Dedifferentiated amniotic fluid mesenchymal stem cell (primary cell): ENCODE data around the gene ETS2.

ENCODE experiments used
- DNase-seq: peaks from one replicate; pipeline ENCODE4 v3.0.0-alpha.2; 2016; ENCODE audit errors: extremely low spot score

The ETS2 gene

DNA sequence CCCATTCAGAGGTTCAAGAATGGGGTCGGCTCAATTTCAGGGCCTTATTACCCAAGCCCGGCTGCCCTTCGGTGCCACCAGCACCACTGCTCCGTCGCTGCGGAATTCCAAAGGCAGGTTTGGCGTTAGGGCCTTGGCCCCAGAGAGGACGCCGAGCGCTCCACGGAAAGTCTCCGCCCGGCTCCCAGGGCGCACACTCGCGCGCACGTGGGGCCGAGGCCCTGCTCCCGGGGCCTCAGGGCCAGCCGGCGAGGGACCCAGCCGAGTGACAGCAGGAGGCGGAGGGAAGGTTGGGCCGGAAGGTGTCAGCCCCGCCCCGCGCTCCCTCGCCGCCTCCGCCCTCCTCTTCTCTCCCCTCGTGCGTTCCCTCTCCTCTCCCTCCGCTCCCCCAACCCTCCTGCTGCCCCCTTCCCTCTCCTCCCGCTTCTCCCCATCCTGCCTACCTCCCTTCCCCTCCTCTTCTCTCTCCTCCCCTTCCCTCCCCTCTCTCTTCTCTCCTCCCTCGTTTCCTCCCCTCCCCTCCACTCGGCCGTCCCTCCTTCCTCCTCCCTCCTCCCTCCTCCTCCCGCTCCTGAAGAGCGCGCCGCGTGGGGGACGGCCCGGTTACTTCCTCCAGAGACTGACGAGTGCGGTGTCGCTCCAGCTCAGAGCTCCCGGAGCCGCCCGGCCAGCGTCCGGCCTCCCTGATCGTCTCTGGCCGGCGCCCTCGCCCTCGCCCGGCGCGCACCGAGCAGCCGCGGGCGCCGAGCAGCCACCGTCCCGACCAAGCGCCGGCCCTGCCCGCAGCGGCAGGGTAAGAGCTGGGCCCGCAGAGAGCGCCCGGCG lies at the start of gene ETS2:
Gene ETS2, plus strand, starts transcription at position 602 of the 825 bp plus-strand sequence. CDS start 4,106 bp downstream, outside the sequence.
- peak; percentile 78 for DNase-seq

DNA sequence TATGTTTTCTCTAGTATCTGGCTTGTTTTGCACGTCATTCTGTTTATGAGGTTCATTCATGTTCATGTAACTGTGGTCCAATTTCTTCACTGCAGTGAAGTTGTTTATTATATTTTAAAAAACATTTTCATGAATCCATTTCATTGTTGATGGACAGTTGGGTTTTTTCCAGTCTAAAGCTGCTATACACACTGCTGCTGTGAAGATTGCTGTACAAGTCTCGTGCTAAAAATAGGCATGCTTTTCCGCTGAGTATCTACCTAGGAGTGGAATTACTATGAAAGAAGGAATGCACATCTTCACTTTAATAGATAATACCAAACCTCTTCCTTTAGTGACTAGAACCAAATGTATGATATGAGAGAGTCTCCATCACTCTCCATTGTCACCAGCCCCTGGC lies 49.0 kb upstream of the ETS2 start:
- no peak for DNase-seq

DNA sequence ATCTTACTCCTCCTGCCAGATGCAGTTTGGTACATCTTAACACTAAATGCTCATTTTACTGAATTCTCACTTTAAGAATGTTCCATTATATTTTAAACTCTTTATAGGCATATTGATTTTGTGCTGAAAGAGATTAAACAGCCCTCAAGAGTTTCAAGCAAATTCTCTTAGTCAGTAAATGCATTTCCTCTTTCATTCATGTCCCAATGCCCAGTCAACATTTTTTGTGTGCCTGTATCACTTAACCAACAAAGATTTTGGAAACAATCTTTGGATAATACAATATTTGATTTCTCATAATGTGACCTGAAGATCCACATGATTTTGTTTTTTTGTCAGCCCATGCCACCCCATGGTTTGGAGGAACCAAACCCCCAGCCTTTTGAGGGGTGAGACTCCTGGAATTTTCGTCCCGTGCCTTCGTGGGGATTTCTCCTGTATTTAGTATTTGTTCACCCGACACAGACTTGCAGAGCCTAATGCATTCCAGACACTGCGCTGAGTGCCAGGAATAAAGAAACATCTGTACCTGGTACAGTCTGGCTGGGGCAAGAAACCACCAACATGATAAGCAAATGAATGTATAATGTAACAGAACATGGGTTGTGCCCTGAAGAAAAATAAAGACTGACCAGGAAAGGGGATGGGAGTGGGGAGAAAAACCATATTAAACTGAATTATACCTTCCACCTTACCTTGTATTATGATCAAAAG lies 47.1 kb upstream of the ETS2 start:
- no peak for DNase-seq

DNA sequence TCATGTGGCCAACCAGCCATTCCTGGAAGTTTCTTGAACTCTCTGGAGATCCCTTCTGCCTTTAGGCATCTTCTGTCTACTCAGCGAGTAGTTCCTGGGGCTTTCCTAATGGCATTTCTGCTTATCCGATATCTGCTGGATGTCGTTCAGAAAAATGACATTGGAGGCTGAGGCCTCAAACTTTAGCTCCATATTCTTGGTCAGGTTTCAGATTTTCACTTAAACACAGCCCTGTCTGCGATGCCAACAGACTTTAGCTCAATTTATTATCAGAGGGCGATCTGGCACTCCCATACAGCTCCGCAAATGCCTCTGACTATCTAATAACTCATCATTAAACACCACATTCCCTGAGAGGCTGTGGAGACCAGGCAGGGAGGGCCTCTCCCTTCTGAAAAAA lies 46.3 kb upstream of the ETS2 start:
- no peak for DNase-seq

DNA sequence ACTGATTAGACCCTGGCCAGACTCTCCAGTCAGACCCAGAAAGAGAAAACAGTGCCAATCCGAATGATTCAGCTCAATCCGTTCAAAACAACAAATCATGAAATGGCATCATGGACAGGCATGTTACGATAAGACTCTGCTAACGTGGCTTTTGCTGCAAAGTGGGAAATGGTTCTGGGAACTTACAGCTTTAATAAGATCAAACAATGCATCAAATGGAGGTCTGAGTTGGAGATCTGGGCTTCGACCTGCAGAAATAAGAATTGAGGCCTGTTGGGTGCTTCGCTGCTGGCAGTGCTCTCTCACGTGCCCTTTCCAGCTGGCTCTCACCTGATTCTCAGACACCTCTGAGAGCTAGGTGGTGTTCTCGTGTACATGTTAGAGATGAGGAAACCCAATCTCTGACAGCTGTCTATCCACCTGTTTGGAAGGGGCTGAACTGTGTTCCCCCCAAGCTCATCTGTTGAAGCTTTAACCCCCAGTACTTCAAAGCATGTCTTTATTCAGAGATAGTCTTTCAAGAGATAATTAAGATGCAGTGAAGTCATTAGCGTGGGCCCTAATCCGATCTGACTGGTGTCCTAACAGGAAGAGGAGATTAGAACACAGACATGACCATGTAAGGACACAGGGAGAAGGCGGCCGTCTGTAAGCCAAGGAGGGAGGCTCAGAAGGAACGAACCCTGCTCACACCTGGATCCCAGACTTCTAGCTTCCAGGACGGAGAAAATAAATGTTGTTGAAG lies 45.5 kb upstream of the ETS2 start:
- DNase-seq: no peak

DNA sequence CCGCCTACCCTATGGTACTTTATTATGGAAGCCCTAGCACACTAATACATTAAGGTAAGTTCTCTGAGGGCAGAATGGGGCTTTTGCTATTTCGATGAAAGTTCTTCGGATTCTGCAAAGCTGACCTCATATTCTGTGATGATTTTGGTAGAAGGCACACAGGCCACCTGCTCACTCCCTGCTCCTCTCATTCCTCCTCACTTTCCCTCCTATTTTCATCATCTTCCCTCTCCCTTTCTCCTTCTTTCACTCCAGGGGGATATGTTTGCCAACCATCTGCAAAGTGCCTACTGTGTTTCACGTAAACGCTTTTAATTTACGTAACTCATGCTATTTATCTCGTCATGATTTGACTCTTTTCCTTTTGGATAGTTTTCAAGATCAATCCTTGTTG lies 45.0 kb upstream of the ETS2 start:
- no peak for DNase-seq

DNA sequence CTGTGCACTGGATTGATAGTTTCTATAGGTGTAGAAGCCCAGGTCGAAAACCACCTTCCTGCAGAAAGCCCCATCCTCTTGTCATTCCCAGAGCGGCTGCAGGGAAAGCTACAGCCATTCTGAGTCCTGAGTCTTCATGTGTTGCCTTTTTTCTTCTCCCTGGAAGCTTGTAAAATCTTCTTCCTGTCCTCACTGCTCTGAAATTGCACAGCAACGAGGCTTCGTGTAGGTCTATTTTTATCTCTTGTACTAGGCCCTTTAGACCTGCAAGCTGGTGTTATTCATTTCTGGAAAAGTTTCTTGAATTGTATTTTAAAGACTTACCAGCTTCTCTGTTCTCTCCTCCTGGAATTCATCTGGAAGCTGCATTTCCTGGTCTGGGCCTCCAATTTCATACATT lies 44.2 kb upstream of the ETS2 start:
- no peak for DNase-seq

DNA sequence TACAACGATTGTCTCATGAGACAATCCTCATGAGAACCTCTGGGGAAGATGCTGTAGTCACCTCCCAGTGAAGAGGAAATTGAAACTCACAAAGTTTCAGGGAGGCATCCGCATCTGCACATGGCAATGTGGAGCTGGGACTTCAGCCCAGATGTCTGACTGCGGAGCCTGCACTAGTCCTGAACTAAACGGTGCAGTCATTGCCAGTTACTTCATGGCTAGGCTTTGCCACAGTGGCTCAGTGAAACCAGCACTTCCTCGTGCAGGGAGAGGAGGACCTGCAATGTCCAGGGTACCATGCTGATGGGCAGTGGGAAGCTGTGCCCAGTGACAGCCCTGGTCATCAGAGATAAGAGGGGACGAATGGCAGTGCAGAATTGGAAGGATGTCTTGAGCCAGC lies 40.7 kb upstream of the ETS2 start:
- DNase-seq: no peak

DNA sequence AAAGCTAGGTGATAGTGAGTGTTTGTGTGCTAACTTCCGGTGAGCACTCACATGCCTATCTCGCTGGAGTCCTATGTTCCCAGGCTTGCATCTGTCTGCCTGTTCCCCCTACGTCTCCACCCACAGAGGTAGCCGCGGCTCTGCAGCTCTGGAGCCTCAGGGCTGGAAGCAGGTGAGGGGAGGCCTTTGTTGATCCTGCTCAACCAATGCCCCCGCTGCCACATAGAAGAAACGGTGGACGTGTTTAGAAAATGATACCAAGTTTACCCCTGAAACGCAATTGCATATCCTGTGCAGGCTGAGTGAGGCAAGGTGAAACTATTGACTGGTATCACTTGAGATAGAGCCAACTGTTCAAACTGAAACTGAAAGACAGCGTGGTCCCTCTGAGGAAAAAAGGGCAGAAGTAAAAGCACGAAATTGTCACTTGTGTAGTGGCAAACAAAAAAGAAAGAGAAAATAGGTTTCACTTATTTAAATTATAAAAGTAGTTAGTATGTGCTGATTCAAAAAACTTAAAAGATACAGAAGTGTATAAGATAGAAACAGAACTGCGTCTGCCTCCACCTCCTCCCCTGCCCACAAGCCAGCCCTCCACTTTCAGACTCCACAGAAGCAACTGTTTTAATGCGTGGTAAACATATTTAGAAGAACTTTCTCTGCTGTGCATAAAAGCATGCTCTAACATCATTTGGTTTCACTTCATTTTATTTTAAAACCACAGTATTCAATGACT lies 38.6 kb upstream of the ETS2 start:
- no peak for DNase-seq

DNA sequence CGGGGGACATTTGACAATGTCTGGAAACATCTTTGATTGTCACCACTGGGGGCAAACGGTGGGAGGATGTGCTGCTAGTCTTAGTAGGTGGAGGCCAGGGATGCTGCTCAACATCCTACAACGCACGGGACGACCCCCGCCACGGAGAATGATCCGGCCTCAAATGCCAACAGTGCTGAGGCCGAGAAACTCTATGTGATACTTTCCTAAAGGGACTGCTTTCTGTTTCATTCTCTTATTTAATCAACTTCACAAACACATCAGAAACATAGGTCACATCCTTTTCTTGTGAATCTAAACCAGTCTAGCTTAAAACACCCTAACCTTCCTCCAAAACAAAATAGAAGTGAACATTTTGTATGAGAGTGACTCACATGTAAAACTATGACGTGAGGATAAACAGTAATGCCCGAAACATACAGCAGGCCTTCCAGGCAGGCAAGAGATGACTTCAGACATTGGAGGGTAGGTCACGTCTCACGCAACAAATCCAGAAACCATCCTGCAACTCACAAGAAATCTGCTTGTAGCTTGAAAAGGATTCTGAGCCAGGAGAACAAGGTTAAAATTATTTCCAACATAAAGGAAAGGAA lies 37.2 kb upstream of the ETS2 start:
- peak; percentile 96 for DNase-seq

DNA sequence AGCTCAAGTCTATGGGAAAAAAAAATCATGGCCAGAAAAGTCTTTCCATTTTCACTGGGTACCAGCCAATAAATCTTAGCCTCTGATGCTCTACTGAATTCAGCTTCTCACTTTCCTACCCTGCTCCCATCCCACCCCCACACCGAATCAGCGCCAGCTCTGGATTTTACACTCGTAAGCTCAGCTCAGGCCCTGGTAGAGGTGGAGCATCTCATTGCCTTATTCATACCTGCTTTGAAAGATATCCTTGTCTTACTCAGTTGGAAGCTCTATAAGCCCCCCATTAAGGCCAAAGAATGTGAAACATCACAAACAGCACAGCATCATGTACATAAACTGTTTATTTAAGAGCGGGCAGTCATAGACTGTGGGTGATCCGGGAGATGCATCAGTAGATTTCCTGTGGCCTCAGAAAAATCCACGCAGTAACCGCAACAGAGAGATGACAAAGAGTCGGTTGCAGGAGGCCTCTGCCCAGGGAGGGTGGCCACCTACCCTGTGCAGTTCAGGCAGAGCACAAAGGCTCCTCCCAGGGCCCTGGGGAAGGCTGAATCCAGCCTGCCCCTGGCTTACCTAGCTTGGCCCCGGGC lies 36.4 kb upstream of the ETS2 start:
- peak; percentile 70 for DNase-seq

DNA sequence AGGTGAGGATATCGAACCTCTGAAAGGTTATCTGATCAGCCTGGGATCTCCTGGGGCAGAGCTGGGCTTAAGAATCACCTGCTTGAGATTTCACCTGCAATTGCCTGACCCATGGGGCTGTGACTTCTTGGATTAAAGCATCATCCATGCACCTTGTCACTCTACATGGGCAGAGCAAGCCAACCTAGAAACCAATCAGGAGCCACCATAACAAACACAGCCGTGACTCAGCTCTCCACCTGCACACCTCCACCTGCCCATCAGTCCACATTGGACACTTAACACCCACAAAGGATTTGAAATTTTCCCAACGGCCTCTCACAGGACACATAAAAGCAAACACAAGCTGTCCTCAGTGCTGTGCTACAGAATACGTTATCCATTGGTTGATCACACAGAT lies 35.1 kb upstream of the ETS2 start:
- DNase-seq: no peak

DNA sequence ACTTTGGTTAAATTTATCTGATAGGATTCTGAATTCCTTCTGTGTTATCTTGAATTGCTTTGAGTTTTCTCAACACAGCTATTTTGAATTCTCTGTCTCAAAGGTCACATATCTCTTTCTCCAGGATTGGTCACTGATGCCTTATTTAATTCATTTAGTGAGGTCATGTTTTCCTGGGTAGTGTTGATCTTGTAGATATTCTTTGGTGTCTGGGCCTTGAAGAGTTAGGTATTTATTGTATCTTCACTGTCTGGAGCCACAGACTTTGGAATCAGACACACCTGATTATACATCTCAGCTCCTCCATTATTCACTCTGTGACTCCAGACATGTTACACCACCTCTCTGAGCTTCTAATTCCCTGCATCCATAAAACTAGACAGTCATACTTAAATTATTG lies 34.2 kb upstream of the ETS2 start:
- DNase-seq: no peak

DNA sequence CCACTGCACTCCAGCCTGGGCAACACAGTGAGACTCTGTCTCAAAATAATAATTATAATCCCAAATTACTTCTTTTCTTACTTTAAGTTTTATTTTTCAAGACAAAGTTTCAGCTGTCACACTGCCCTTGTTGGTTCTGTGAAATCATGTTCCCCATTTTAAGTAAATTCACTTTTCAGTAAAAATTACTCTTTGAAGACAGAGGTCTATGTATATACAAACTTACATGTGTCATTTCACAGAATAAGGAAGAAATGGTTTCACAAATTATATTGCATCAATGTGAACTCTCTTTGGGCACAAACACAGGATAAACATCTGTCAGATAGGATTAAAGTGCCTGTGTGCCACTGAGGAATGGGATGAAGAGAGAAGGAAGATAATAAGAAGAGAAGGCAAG lies 33.1 kb upstream of the ETS2 start:
- DNase-seq: no peak

DNA sequence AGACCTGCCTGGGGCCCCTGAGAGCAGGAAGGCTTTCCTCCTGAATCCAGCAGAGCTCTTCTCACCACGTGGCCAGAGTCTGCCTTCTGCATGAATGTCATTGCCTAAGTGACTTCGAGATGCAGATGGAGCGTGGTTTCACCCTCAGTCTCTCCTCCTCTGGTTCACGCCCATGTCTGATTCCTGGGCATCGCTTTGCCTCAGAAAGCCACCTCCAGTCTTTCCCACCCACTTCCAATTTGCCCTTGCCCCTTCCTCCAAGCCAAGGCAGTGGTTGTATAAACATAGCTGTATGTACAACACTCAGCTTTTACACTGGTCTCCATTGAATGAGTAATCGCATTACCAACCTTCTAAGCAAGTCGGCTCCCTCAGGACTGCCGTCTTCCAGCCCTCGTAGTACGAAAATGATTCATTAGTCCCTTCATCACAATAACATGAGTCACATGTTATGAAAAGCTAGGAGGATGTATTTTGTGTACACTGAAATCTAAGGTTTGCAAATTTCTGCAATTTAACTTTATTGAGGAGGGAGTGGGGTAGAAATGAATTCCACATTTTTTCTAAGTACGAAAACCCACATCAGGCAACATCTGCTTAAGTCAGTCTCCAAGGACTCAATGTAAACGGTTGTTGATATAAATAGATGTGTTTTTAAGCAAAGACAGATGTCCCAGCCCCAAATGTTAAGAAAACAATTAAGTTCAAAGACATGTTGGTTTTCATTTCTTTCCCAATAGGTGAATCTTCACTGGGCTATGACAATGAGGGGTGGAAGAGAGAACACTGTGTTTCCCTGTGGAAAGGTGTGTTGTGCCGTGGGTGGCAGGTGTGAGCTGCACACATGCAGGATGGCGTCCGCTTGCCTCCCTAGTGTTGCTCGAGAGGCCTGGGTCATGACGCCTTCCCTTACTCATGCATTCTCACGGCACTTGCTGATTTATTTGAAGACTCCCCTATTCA lies 32.3 kb upstream of the ETS2 start:
- DNase-seq: peak; percentile 91

DNA sequence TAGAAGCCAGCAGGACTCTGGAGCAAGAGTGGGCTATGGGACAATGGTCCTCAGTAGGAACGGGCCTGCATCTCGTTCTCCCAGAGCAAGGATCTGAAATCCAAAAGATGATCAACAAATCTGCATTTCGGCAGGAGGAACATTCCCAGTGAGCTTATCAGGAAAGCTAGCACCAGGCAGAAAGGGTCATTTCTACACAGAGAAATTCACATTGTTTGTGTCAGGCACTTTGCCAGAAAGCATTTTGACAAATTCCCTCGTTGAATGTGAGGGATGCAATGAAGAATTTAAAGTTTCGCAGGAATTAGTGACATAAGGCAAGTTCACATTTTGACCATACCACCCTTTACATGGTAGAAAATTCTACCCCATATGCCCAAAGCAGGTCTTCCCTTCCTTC lies 31.6 kb upstream of the ETS2 start:
- no peak for DNase-seq

DNA sequence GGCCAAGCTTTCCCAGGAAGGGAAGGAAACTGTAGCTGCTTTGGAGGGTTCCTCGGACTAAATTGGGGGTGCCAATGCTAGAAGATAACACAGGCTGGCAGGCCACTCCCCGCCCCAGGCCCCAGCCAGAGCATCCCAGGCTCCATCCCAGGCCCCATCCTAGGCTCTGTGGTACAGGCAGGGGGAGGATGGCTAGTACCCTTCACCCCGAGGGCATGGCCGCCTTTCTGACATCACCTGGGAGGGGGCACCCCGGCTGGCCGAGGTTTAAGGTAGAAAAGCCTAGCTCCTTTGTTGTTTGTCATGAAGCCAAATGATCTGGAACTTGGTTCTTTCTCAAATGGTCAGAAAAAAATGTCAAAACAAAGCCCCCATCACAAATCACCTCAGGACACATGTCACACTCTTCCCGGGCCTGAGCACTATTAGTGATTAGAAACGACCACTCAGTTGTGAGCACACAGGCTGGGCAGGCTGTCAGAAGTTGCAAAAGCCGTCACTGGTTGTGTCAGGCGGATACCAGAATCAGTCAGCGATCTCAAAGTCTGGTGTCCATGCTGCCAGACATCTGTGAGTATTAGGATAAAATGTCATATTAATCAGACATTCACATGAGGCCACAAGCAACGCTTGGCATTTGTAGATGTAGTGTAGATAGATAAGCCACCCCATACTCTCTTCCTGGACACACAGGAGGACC lies 31.0 kb upstream of the ETS2 start:
- DNase-seq: no peak

DNA sequence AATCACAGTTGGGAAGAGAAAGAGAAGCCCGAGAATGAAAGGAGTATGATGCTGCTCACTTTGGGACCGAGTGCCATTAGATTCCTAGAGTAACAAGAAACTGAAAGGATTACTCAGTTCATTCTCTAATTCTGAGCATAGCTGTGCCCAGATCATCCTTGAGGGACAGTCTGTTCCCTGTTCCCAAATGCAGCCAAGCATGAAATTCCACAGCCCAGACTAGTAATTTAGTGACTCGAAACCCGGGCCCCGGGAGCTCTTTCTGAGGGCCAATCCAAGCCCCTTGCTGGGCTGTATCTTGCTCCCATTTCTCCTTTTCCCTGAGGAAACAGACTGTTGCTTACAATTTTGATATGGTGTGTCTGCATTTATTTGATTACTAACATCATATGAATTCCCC lies 30.0 kb upstream of the ETS2 start:
- DNase-seq: no peak

DNA sequence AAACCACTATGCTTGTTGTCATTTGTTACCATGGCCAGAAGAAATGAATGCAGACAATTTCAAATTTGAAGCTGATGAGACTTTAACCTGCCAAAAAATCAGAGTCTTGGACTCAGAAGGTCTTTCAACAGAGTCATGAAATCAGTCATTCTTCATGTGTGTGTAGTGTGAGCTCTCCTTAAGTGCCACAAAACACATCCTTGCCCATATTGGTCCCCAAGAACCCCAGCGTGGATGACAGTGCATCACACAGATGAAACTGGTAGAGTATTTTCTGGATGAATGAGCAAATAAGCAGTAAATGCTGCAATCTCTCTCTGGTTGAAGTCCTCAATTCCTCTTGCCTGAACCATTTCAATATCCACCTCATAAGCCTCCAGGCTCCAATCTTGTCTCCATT lies 28.7 kb upstream of the ETS2 start:
- no peak for DNase-seq
